ENCODE results near the gene HYDIN.

Gene HYDIN

DNA sequence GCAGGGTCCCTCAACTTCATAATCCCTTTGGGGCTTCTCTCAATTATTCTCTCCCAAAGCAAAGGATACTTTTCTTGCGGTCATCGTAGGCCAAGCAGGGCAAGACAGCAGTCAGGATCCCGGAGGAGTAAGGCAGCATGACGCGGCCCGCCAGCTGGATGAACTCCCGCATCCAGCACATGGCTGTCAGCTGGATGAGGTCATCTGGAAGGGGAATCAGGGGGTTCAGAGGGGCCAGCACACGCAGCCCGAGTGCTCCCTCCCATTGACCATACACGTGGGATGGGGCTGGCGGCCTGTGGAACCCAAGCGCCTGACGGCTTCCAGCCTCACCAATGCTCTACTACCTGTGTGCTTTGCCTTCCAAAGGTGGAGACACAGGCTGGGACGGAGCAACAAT lies 448.7 kb downstream of the HYDIN start:
- no peak for DNase-seq

GRCh38 chr16:70780546-70780945 lies 450.0 kb downstream of the HYDIN start:
- no peak for DNase-seq

DNA sequence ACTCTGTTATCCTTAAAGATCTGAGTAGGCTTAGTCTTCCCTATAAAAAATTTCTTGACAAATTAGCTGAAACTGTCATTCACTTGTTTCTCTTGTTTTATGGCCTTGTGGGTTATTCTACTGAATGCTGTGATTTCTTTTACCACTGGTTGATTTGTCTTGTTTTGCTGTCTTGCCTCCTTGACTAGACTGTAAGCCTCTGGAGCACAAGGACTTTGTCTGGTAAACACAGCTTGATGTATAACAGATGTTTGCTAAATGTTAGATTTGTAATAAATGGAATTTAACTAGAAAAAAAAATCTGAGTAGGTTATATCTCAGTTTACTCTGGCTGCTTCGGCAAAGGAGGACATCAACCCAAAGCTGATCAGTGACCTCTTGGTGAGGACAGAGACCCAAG lies 451.2 kb downstream of the HYDIN start:
- no peak for DNase-seq

DNA sequence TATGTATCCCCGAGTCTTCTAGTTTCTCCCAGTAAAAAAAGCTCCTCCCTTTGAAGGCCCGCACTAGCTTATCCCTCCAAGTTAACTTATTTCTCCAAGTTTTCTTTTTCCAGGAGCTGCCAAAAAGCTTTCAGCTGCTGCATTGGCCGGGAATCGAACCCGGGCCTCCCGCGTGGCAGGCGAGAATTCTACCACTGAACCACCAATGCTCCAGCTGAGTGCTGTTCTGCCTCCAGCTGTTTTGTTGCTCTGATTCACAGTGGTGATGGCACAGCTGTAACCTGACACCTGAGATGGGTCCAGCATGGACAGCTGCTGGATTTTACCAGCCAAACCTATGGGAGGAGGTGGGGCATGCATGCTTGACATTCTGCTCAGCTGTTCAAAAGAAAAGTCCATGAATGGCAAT lies 451.6 kb downstream of the HYDIN start:
- no peak for DNase-seq

DNA sequence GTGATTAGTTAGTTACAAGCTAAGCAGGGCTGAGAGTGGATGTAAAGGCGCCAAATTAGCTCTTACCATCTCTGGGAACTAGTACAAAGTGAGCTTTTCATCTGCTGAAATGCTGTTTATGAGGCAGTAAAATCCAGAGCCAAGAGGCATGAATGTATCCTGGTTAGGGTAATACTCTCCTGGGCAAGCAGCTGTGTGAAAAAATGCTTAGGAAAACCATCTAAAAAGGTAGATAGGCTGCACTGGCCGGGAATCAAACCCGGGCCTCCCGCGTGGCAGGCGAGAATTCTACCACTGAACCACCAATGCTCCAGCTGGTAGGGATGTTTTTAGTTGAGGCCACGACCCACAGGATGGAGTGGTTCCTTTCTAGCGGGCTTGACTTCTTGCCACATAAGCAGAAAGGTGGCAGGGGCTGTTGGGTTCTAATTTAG lies 452.5 kb downstream of the HYDIN start:
- DNase-seq = no peak

- DNase-seq = no peak
Observed at GRCh38 chr16:70777496-70777895, 453.0 kb downstream of the HYDIN start.

DNA sequence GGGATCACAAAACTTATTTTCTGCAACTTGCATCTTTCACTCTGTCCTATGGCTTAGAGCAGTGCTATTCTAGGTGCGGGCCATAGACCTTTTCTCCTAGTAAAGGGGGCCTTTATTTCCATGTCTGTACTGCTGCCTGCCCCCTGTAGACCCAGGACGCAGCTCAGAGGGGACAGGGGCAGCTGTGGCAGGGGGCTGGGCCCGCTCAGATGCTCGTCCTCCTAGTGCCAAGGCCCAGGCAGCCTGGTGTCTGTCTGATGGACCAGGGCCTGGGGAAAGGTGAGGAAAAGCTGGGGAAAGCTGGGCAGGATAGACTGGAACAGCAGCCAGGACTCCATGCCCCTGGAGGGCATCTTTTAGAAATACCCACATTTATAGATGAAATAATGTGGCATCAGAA lies 455.1 kb downstream of the HYDIN start:
- no peak for DNase-seq

DNA sequence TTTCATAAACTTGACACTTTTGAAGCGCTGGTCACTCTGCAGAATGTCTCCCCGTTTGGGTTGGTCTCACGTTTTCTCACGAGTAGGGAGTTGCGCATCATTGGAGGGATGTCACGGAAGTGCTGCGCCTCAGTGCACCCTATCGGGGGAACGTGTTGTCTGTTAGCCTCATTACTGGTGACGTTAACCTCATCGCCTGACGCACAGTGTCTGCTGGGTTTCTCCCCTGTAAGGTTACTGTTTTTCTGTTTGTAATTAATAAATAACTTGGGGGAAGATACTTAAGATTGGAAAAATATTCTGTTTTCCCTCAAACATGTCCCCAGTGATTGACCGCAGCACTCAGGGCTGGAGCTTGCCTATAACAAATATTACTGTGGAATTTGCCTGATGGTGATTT lies 456.3 kb downstream of the HYDIN start:
- no peak for DNase-seq

DNA sequence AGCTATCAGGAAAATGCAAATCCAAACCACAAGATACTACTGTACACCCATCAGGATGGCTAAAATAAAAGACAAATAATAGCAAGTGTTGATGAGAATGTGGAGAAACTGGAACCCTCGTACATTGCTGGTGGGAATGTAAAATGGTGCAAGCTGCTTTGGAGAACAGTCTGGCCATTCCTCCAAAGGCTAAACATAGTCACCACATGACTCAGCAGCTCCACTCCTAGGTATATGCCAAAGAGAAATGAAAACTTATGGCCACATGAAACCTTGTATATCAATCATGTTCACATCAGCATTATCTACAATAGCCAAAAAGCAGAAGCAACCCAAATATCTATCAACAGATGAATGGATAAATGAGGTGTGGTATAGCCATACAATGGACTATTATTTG lies 458.0 kb downstream of the HYDIN start:
- no peak for DNase-seq

GRCh38 chr16:70770626-70771552 lies 459.6 kb downstream of the HYDIN start:
- no peak for DNase-seq

DNA sequence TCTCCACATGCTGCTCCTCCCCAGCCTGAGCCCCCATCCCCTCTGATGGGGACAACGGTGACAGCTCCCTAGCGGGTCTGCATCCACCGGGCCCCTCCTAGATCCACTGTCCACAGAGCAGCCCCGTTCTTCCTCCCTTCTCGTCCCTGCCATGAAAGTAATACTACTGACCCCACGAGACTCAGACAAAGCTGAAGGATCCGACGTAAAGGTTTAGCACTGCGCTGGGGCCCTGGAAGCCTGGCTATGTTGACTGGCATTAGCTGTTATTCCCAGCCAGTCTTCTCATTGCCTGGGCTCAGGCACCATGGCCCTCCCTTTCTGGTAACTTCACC lies 460.3 kb downstream of the HYDIN start:
- DNase-seq = no peak

GRCh38 chr16:70769761-70770160 lies 460.8 kb downstream of the HYDIN start:
- no peak for DNase-seq

DNA sequence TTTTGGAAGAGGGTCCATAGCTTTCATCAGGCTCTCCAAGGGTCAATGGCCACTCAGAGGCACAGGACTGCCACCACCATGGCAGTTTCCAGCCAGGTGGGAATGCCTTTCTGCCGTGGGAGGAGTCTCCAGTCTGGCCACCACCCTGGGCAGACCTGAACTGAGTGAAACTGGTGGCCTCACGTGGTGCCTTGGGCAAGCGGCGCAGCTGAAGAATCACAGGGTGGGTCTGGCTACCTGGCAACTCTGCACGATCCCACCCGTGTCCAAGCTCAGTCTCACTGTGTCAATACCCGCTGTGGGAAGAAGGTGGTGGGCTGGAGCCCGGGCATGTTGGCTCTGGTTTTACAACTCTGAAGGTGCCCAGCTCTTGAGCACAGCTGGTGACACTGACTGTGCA lies 461.4 kb downstream of the HYDIN start:
- no peak for DNase-seq

DNA sequence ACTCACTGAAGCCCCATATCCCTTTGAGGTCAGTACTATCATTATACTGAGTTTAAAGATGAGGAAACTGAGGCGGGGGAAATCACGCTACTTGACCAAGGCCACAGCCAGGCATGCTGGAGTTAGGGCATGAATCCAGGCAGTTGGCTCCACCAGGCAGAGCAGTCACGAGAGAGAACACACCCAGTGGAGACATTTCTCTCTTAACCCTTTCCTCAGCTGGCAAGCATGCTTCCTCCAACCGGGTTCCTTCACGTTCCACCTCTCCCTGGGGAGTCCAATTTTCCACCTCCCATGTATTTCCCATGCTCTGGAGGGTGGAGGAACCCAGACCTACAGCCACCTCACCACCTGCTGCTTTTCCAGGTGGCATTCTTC lies 462.3 kb downstream of the HYDIN start:
- DNase-seq = no peak

- DNase-seq = no peak
Observed at GRCh38 chr16:70767377-70768202, 462.9 kb downstream of the HYDIN start.

DNA sequence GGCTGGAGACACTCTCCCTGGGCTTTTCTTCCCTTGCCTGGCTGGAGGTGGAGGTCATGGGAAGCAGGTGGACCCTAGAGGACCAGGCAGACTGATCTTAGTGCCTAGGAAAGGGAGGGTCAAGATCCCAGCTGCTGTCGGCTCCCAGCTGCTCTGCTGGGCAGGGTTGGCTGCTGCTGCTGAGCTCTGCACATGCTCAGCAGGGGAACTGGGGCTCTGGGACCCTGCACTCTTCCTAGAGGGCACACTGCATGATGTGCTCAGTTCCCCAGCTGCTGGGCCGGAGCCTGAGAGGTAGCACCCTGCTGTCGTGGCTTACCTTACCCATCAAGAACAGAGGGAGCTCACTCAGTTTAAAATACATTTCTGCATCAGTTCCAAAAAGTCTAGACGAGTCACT lies 463.9 kb downstream of the HYDIN start:
- no peak for DNase-seq

DNA sequence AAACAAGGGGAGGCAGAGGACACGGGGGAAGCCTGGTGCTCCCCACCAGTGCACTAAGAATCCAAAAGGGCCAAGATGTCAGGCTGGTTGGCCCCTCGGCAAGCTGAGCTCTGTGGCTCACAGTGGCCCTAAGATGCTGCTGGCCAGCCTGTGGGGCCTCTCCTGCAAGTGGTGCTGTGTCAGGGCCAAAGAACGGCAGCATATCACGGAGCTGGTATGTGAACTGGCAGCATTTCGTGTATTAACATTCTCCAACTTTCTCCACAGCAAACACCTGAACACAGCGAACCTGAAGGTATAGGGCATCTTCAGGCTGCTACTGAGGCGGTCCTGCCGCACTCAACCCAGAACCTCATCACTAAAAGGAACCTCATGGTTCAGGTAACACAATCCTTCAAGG lies 464.3 kb downstream of the HYDIN start:
- DNase-seq = no peak

GRCh38 chr16:70765491-70765890 lies 465.0 kb downstream of the HYDIN start:
- DNase-seq = no peak

GRCh38 chr16:70764632-70765031 lies 465.9 kb downstream of the HYDIN start:
- no peak for DNase-seq

GRCh38 chr16:70760221-70760620 lies 470.3 kb downstream of the HYDIN start:
- no peak for DNase-seq

DNA sequence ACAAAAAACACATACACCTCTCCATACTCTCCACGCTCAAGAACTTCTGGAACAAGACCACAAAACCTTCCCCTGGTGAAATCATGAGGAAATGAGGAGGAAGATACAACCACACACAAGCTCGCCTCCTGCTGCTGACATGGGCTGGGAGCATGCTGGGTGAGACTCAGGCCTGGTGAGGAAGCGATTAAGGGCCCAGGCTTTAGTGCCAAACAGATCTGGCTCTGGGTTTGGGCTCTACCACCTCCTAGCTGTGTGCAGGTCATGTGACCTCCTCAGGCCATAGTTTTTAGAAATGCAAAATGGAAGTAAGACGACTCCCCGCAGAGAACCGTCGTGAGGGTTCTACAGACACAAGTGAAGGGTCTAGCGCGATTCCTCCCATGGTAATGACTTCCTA lies 470.9 kb downstream of the HYDIN start:
- no peak for DNase-seq

GRCh38 chr16:70758786-70759185 lies 471.7 kb downstream of the HYDIN start:
- DNase-seq = no peak

Data from NCI-H1092 (cell line).